Hepatocyte (in vitro differentiated cells): ENCODE measurements around the gene CASP1.

ENCODE experiments used
- CTCF ChIP-seq: fragments of 200-600 bp; sonication (generic); IDR thresholded peaks from 2 replicates; pipeline ENCODE4 v1.5.1; 2016; ENCODE audit warnings: antibody characterized with exemption, mild to moderate bottlenecking; ENCODE audit not compliant: poor library complexity
- EZH2 ChIP-seq: fragments of 200-600 bp; sonication (generic); IDR thresholded peaks from 2 replicates; pipeline ENCODE4 v1.6.1; 2016; ENCODE audit warnings: antibody characterized with exemption, mild to moderate bottlenecking, borderline replicate concordance

GRCh38 chr11:105034813-105035620 lies at the start of gene CASP1:
- TF ChIP-seq CTCF: no peak
- no peak for TF ChIP-seq EZH2
